DMS 273 (cell line): Measurements from ENCODE around the gene CFAP45.

Experiments used
- DNase-seq: peaks from one replicate; lab custom pipeline; 2025; ENCODE audit not compliant: unreplicated experiment; lab: John Stamatoyannopoulos, UW

CFAP45 gene

DNA sequence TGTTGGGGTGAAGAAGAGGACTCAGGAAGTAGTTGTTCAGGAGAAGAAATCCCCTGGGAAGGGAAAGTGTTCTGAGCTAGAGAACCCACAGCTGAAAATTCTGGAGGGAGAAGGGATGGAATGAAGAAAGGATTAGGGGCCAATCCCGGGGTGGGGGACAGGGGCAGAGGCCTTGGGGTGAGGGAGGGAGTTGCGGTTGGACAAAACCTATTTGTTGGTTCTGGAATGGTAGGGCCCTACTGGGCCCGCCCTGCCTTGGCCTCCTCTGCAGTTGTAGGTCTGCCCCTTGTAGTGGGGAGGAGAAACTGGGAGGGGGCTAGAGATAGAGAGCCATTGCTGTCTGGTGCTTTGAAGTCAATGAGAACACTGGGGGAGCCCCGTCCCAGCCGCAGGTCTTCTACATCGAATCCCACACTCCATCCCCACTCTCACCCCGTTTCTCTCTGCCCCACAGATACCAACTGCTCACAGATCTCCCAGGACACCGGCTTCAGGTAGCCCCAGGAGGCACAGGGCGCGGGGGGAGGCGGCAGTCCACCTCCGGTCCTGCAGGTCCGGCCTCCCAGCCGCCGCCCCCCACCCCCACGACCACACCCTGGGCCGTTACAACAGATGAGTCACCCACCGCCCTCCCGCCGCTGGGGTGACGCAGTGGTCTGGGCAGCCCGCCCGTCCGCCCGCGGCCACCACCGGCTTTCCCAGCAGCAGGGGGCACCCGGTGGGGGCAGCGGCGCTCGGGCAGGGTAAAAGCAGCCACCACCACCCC, 24.2 kb upstream of the CFAP45 start:
- peak; percentile 68 for DNase-seq

DNA sequence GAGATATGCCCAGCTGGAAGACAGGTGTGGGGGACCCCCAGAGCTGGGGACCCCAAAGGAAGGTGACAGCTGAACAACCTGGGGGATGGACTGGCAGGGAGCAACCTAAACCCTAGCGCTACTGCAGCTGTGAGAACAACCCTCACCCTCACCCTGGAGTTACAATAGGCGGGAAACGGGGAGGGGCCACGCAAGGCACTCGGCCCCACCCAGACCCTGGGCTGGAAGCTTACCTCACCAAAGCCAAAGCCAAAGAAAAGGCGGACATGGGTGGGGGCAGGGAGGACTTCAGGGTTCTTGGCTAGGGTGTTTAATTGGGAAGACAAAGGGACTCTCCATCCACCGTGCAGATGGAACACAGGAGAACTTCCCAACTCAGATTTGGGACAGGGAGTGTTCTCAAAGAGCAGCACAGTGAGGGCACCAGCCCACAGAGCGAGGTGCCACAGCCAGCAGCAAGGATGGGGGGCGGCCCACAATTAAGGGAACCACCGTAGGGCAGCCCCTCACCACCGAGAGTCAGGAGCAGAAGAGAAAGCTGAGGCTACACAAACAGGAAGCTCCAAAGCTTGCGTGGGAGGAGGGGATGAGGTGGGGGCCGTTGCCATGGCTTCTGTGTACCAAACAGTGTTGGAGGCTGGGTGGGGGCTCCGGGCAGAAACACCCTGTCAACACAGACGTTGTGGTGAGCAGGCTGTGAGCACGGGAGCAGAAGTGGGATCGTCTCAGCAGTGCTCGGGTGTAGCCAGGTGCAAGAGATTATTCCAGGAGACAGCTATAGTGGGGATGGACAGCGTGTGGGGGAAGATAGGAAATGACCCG, 23.4 kb upstream of the CFAP45 start:
- peak; percentile 45 for DNase-seq

DNA sequence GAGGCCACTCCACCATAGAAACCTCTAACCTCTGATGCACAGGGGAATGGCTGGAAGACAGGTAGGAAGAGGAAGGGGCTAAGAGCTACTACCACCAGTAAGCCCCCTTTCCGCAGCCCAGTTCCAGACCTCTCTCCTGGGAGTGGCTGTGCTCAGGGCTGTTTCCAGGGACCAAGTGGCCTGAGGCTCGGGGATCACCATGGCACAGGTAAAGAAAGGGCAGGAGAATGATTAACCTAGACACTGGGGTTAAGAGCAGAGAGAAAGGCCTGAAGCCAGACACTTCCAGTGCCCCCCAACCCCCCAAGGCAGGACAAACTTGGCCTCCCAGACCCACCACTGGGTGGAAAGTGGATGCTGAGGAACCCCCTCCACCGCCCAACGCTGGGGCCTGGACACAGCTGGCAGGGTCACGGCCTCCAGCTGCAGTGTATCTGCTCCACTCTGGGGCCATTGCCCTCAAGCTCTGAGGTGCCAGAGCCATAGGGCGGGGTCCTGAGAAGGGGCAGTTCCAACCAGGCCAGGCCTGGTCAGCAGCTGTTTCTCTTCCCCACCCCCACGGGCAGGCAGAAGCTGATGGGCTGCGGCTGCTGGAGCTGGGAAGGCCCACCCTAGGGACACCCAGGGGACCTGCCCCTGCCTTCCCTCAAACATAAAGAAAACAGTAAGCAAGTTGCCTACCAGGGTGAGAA, 22.7 kb upstream of the CFAP45 start:
- DNase-seq = no peak

- no peak for DNase-seq
Observed at GRCh38 chr1:159921700-159922504, 21.9 kb upstream of the CFAP45 start.

- no peak for DNase-seq
Observed at GRCh38 chr1:159921251-159921650, 21.3 kb upstream of the CFAP45 start.

- DNase-seq = no peak
Observed at GRCh38 chr1:159920651-159921050, 20.7 kb upstream of the CFAP45 start.

DNA sequence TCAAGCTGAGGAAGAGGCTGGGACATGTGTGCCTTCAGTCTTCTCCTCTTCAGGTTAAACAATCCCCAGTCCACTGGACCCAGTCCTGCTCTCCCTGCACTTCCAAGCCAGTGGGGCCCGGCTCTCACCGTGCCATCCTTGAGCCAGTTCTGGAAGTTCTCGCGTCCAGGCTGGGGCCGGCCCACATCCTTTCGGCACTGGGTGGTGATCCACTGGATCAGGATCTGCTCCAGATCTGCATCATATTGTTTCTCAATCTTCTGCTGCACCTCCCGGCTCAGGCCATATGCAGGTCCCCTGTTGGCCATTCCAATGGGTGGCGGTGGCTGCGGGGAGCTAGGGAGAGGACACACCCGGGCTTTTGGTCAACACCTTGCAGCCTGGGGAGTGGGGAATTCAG, 20.2 kb upstream of the CFAP45 start:
- no peak for DNase-seq

DNA sequence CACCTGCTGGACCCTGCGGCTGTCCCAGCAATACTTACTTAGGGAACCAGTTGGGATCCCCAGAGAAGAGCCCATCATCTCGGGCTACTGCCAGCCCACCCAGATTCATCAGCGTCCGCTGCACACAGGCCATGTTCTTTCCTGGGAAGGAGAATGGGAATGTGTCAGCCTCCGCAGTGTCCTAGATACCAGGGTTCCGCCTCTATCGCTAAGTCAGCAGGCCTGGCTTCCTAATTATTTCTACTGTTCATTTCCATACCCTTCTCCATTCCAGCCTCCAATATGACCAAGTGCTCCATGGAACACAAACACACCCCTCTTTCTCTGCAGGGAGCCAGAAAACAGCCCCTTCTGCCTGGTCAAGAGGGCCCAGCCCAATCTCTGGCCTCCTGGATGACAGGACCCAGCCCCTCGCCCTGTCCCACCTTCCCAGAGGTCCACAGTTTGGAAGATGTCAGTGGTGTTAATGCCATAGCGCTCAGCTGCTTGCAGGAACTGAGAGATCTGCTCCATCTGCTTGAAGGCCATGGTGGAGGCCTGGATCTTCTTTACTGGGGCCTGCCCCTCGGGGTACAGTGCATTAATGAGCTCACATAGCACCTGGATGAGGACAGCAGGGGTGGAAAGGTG, 19.4 kb upstream of the CFAP45 start:
- DNase-seq = no peak

DNA sequence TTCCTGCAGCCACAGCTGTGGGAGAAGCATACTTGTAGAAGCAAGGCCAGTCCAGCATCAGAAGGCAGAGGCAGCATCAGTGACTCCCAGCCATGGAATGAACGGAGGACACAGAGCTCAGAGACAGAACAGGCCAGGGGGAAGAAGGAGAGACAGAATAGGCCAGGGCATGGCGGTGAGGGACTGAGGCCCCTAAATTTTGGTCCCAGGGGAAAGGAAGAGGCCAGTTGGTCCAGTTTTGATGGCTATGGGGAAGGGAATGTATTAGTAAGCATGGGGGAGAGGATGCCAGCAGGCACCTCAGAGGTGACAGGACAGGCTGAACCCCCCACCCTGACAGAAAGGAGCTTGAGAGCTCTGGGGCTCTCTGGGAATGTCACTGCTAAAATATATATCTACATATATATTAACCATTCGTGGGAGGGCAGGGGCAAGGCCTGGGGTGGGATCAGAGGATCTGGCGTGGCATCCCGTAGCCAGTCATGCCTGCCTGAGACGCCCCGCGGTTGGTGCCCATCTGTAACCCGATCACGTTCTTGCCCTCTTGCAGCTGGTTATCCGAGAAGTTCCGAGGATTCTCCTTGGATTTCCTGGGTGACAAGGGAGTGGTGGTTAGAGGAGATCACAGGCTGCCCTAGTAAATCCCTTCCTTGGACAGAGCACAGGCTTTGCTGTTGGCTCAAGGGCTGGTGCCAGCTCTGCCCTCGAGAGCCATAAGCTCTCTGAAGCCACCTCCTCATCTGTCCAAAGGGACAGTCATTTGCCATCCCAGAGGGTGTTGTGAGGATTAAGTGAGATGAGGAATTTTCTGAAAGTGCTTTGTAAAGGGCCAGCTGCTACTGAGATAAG, 18.6 kb upstream of the CFAP45 start:
- DNase-seq = no peak

- no peak for DNase-seq
Observed at GRCh38 chr1:159917533-159918351, 17.8 kb upstream of the CFAP45 start.

DNA sequence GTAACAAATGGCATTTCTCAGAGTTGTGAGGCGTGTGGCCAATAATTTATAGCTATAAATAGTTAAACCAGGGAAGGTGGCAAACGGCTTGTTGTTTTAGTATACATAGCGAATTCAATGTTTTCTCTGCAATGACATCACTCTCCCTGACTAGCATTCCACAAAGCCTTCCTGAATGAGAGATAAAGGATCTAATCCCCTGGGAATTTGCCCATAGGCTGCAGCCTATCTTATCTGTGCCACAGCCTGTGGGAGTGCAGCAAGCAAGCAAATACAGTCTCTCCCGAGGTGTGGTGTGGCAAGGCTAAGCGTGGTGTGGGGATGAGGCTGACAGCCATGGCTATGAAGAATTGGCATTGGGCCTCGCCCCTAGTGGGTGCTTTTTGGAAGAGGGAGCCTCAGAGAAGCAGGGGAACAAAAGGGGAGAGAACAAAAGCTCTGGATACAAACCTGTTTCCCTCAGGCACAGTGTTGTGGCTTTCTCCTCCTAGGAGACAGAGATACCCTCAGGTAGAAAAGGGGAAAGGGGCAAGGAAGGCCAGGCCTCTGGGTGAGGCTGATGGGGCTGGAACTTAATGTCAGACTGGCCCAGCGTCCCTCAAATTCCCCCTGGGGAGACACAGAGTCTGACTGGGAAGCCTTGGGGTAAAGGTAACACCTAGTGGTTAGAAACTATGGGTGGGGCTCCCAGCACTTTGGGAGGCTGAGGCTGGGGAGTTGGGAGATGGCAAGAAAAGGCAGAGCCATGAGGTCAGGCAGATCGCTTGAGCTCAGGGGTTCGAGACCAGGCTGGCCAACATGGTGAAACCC, 16.5 kb upstream of the CFAP45 start:
- DNase-seq = peak; percentile 40

DNA sequence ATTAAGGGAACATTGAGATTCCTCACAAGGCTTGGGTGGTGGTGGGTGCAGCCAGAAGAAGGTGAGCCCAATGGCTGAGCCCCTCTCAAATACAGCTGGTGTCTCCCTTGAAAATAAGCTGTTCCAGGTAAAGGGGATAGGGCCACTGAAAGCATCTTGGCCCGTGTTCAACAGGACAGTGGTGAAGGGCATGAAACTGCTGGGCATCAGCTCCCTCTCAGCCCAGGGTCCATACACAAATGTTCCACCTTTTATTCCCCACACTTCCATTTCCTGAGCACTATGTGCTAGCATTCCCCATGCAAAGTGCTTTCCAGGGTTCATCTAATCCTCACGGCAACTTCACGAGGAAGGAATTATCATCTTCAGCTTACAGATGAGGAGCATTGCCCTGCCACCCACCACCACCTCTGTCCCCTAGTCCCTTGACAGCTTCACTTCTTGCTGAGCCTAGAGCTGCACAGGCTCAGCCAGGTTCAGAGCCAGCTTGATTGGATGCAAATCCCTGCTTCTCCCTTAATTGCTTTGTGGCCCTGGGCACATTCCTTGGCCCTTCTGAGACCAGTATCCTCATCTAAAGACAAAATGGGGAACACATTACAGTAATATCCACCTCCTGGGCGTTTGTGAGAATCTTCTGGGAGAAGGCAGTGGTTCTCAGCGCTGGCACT, 15.7 kb upstream of the CFAP45 start:
- no peak for DNase-seq

GRCh38 chr1:159914252-159915018, 14.5 kb upstream of the CFAP45 start:
- no peak for DNase-seq

GRCh38 chr1:159913451-159914192, 13.7 kb upstream of the CFAP45 start:
- no peak for DNase-seq

GRCh38 chr1:159911326-159912070, 11.5 kb upstream of the CFAP45 start:
- DNase-seq = no peak
